Activated naive CD4-positive, alpha-beta T cell treated with Interleukin-2 at 50 U/mL for 16 hours (primary cell): Measurements from ENCODE around the gene PRR33.

Experiments used
- DNase-seq: peaks from one replicate; pipeline ENCODE4 v3.0.0-alpha.2; 2020

Gene PRR33

DNA sequence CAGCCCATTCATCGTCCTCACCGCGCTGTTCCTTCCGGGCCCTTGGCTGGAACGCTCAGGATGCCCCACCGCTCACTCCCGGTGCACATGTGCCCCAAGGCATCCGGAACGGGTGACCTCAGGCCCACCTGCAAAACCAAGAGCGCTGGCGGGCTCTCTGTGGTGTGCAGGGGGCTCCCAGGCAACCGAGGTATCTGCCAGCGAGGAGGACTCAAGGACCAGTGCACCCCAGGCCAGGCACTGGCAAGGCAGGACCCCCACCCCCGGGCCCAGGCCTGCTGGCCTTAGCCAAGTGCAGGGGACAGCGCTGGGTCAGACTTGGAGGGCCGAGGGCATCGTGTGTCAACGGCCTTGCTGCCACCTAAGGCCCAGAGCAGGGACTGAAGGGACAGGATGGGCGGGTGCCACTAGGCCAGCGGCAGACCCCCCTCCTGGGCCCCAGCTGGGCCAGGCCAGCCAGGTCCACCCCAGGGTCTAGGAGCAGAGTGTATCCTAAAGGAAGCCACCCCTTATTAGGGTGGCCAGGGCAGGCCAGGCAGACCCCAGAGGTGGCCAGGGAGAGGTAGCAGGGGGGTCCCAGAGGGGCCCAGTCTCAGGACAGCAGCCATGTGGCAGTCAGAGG, 36.3 kb upstream of the PRR33 start:
- no peak for DNase-seq

DNA sequence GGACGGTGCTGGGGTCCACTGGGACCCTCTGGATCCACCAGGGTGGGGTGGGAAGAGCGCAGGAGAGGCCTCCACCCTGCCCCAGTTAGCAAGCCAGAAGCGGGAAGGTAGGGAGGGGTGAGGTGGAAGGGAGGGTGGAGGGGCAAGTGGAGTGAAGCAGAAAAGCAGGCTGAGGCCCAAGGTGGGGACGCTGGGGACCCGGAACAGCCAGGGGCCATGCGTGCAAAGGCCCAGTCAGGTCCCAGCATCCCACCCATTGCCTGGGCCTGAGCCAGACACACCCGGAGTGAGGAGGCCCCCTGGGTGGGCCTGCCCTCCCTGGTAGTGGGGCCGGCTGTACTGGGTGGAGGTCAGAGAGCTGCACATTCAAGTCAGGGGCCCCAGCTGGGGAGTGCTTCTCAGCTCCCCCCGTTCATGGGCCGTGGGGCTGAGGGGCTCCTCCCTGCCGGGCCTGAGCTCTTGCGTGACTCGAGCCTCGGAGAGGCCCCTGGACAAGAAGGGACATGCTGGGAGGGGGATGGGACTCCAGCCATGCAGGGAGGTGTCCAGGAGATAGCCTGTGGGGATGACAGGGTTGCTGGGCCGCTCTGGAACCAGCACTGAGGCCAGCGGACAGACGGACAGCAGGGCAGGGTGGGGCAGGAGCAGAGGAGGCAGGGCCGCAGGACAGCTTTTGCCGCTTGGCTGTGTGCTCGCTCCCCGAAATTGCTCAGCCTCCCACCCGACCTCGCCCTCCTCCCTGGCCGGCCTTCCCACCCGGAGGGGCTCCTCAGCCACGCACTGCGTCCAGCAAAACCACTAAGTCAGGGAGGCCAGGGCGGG, 35.5 kb upstream of the PRR33 start:
- DNase-seq: no peak

DNA sequence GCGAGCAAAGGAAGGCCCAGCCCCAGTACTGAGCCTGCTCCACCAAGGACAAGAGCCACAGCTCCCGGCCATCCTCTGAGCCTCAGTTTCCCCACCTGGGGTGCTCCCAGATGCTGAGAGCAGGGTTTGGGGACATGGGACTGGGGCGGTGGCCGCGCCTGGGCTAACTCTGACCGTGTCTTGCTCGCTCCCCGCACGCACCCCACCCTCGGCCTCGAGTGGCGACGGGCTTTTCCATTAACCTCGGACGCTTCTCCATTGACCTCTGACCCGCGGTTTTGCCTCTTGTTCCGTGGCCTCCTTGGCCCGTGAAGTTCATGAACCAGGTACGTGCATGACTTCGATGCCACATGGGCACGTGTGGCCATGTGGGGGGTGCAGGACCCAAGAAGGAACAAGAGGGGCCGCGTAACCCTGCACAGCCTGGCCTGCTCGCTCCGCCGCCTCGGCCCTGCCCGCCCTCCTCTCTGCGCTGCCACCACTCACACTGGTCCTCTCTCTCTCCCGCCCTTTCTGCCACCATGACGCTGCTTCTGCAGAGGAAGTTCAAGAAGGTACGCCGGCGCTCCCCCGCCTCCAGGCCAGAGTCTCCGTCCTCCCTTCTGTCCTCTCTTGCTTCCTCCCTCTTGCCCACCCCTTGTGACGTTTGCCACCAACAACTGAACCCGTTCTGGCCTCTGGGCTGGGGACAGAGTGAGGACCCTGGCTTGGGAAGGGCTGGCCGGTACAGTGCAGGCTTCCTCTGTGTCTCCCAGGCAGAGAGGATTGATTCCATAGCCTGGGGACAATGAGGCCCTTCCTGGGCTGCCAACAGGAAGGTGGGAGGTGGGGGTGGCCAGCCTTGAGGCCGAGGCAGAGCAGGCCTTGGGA, 34.7 kb upstream of the PRR33 start:
- DNase-seq: no peak

DNA sequence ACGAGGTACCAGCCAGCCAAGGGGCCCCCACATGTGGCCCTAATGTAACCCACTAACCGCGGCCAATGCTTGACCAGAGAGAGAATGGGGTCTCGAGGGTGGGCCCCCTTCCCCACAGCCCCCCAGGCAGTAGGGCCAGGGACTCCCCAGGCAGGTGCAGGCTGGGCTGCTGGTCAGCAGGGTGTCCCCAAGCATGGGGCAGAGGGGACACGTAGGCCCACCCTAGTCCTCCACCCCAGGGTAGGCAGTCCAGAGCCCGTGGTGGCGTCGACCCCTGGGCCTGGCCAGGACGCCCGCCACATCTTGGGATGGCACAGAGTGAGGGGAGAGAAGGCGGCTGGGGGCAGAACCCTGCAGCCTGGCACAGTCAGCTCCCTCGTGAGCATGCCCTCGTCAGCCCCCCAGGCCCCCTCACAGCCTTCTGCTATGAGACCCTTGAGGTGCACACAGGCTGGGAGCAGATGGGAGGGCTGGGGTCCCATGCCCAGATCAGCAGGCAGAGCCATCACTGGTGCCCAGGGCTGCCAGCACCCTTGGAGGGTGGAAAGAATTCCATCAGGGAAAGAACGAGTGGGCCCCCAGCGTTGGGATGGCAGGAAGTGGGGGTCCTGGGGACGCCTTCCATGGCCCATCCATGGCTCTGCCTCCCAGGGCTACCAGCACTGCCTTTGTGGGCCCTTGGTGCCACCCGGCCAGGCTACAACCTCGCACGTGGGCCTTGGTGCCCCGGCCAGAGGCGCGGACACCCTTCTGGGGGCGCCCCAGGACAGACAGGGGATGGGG, 33.9 kb upstream of the PRR33 start:
- DNase-seq: no peak

DNA sequence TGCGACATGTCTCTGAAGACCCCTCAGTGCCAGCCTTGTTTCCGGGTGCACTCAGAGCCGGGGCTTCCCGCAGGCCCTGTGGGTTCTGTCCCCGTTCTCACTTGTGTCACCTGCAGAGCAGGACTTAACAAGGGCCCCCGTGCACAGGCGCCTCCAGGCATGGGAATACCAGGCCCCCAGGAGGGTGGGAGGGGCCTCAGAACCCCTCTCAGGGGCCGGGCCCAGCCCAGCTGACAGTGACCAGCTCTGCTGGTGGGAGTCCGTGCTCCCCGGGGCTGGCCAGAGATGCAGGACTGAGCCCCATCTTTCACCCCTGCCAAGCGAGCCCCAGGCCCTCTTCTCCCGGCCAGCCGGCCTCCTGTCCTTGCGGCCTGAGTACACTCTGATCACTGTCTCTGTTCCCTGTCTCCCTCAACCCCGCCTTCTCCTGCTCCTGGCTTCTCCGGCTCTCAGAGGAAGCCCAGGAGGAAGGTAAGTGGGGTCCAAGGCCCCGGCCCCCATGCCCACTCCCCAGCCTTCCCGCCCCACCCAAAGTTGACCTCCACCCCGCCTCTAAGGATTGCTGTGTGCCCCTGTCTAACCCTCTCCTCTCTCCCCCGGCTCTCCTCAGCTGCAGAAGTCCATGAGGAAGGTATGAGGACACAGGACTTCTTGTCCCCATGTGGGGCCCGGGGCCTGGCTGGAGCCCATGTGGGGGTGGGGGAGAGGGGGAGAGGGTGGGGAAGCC, 33.1 kb upstream of the PRR33 start:
- no peak for DNase-seq

DNA sequence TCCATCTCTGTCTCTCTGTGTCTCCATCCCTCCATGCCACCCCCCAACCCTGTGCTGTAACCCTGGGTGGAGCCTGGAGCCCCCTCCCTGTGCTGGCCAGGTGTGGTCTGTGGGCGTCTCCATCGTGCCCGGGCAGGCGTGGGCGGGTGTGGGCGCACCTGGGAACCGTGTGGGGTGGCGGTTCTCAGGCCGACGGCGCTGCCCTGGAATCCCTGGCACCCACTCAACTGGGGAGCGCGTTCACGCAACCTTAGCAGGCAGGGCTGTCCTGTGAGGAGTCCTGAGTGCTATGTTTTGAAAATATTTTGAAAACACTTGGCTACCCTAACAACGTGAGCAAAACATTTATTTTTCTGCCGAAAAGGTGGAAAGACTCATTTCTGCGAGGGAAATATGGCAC, 32.5 kb upstream of the PRR33 start:
- no peak for DNase-seq

DNA sequence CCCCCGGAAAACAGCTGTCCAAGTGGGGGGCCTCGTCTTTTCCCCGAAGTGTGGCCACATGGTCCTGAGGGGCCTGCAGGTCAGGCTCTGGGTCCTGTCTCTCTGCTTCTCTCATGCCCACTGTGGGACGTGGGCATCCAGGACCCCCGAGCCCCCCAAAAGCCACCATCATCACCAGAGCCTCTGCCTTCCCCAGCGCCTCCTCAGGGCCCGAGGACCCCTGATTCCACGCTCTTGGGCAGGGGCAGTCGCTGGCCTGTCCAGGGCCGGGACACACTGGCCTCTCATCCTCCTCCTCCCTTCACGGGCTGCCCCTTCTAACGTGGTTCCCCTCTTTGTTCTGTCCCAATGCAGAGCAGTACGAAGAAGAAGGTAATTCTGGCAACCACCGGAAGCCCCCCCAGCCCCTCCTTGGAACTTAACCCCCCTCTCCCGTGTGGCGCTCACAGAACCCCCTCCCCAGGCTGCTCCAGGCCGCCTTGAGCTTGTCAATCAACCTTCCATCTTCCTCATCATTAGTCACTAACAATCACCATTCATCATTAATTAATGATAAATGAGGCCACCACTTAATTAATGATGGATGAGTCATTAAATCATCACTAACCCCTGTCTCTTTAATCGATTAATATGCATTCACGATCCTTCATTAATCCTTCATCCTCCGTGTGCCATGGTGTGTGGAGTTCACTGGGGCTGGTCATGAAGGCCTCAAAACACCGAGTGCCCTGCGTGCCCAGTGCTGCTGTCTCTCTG, 31.7 kb upstream of the PRR33 start:
- no peak for DNase-seq

DNA sequence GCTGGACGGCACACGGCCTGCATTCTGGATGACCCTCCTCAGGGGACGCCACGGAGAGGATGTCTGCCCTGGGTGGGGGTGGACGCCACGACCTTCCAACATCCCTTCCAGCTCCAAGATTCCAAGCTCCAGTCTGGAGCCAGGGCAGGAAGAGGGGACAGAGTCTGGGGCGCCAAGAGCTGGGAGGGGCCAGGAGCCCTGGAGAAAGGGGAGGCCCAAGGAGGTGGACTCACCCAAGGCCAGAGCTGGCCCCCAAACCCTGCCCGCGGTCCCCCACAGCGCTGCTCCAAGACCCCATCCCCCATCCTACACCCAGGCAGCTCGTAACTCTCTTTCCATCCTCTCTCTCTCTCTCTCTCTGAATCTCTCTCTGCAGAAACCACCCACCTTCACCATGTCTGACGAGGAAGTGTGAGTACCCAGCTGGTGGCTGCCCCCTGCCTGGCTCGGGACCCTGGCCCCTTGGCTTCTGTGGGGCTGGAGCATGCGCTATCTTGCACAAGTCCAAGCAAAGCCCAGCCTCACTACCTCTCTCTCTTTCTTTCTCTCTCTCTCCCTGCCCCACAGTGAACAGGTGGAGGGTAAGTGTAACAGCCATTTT, 30.9 kb upstream of the PRR33 start:
- no peak for DNase-seq

DNA sequence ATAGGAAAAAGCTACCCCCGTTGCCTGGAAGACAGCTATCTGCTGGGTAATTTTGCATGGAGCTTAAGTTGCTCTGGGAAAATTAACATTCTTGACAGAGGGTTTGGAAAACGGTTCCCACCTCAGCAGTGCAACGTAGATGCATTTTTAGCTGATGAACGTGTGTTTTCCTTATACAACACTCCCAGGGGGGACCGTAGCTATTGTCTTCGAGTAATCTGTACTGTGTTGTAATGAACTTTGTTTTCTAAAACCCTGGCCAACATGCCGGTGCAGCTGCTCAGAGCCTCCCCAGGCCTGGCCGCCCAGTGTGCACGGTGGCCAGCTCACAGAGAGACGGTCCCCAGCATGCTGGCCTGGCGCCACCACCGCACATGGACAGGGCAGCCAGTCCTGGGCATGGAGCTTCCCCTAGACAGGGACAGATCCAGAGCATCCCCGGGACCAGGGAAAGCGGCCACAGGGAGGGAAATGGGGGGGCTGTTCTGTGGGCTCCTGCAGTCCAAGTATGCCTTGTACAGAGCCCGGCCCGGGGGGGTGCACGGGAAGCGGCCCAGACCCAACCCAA, 30.0 kb upstream of the PRR33 start:
- no peak for DNase-seq

DNA sequence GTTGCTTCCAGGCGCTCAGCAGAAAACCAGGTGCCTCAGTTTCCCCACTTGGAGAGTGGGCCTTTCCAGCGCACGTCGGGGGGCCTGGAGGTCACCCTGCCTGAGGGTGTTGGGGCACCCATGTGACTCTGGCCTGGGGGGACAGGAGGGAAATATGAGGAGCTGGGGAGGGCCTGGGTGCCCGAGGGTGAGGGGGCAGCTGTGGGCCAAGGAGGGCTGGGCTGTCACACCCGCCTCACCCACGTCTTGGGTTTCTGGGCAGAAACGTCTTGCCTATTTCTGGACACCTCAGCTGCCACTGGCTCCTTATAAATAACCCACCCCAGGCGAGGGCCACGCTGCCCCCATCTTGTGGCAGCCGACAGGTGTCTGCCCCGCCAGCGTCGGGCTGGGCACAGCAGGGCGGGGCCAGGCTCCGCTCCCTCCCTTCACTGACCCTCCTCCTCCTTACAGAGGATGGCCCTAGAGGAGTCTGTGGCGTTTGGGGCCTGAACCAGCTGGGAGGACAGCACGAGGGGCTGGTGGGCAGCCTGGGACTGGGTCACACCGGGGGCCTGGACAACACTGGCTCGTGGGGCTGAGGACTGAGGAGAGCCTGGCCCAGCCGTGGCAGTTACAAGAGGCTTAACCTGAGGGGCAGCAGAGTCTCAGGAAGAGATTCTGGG, 29.3 kb upstream of the PRR33 start:
- no peak for DNase-seq

DNA sequence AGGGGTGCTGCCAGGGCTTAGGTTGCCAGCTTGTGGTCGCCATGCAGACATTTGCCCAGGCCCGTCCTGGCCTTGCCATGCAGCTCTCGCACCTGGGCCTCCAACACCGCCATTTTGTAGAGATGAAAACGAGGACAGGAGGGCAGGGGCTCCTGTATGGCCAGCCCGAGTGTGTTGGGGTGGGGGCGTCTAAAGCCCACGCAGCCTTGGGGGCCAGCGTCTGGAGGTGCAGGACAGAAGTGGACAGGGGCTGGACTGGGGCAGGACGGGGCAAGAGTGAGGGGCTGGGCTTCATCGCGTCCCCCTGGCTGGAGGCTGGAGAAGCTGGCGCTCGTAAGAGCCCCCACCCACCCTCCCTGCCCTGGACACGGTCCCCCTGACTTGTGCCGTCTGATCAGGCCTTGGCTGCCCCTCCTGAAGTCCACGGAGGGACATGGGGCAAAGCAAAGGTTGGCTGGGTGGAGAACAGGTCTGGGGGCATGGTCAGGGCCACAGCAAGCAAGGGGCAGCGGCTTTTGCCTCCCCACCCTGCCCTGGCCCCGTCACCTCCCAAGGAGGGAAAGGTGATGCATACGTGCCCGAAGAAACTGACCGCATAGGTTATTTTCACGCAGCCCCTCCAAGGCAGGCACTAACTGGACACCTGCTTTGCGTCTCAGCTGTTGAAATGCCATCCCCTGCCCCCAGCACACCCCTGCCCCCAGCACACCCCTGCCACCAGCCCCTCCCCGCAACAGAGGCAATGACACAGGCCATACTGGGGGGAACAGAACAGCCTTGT, 28.6 kb upstream of the PRR33 start:
- DNase-seq: no peak

DNA sequence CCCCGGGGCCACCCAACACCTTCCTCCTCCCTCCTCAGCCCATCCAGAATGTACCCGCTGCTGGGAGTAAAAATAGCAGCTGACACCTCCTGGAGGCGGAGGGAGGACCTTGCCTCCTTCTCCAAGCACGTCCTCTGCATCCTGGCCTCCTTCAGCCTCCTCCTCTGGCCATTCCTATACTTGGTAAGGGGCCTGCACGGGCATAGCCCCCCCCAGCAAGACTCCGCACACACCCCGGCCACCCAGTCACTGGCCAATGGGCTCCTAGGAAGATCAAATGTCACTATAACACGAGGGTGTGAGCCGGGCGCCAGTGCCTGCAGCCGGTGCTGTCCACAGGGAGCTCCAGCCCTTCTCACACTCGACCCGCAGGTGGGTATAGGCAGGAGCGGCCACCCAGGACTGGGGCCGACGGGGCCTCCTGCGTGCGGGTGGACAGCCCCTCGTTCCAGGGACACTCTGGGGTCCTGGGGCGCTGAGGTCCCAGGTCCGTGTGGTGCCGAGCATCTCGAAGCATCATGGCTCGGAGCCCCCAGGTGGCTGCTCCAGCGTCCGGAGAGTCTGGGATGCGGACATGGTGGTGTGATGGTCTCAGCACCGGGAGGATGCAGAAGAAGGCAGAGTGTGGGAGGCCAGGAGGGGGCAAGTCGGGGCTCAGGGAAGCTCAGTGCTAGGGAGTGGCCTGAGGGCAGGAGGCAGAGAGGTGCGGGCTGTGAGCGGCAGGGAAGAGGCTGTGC, 27.9 kb upstream of the PRR33 start, which contains the start of gene TNNT3:
Gene TNNT3, plus strand, starts transcription at position 313 of the 737 bp plus-strand sequence. CDS start 3,172 bp downstream, outside the sequence.
- DNase-seq: no peak

DNA sequence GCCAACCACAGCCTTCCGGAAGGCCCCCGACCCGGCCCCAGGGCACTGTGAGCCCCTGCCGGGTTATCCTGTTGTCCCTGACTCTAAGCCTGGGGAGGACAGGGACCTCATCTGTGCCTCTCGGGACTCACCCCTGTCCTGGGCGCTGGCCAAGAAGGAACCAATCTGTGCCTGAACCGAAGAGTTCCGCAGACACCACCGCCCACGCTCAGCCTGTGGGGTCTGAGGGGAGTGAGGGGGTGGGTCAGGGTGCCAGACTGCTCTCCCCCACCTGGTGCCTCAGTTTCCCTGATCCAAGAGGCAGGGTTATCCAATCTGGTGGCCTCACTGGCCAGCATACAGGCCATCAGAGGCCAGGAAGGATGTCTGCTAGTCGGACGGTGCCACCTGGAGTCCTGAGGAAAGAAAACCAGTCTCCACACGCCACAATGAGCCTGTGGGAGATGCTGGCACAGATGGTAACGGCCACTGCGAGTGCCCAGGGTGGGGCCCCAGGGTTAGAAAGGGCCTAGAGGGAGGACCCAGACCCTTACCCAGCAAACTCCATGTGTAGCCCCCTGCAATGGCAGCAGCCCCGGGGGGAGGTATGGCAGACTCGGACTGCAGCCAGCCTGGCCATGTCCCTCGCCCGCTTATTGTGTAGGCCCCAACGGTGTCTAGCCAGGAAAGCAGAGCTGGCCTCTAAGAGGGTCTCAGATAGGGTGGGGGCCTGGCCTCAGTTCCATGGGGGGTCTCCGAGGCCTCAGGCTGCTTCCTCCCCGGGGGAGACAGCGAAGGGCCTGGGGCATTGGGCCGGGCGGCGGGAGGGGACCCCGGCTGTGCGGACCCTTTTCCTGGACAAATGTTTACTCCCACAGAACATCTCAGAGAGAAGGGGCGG, 27.0 kb upstream of the PRR33 start:
- DNase-seq: no peak

DNA sequence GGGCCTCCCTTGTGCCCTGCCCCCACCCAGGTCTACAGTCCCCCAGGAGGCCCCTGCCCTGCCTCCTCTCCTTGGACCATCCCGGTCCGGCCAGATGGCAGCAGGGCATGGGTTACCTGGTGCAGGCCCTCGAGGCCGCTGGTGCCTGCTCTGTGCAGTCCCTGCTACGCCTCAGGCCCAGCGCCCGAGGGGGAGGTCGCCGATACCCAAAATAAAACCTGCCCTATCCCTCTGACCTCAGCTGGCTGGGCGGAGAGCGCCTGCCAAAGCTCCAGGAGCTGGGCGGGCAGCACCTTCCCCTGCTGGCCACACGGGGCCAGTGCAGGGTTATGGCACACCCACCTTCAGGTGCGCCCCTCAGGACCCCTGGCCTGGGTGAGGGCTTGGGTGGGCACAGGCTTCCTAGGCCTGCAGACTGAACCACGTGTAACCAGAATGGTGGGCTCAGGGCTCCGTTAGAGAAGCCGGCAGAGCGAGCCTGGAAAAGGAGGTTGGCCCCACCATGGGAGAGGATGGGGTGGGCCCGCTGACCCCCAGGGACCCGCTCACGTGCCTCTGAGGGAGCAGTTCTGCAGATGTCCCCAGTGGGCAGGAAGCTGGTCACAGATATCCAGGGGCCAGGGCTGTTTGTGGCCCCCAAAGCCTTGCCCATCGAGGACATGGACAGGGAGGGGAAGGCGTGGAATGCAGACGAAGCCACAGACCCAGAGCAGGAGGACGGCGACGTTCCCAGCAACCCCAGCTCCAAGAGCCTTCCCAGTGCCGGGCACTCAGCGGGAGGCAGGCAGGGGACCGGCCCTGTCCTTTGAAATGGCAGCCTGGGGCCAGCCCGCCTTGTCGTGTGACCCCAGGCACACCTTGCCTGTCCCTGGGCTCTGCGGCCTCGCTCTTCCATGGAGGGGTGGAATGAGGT, 26.1 kb upstream of the PRR33 start:
- DNase-seq: no peak

DNA sequence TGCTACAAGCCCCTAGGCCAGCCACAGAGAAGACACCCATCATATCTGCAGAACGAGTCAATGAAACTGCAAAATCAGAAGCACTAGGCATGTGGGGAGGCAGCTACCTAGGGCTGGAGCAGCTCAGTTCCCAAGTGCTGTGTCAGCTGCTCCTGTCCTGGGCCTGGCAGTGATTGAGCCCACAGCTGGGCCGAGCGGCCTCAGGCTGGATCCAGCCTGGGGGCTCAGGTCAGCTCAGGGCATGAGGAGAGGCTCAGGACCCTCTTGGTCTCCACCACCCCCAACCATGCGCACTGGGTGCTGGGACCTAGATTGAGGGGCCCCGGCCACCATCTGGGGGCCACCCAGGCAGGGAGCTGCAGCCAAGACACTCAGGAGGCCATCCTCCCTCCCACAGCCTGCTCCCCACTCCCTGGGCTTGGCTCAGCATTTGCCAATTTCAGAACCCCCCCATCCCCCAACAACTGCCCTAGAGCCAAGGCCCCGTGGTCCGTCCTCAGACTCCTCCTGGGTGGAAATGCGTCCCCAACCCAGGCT, 25.4 kb upstream of the PRR33 start:
- no peak for DNase-seq
